Body of pancreas (tissue), 4 donors: Measurements from ENCODE around the gene C15orf39.

Source experiments
- CTCF ChIP-seq, 7 experiments: fragments of 450-650 bp in 4 of 7; fragments of 200-600 bp in 3 of 7; sonication (generic) in 3 of 7; IDR thresholded peaks; one replicate each; pipeline ENCODE4 v1.5.1; 2016 to 2019; ENCODE audit warnings: antibody characterized with exemption in 7 of 7
- POLR2A ChIP-seq, 3 donors: fragments of 450-650 bp; IDR thresholded peaks; one replicate each; pipeline ENCODE4 v1.6.1; 2016; ENCODE audit warnings: antibody characterized with exemption in 3 of 3, mild to moderate bottlenecking in 2 of 3

GRCh38 chr15:75194397-75194796, 7.3 kb upstream of the C15orf39 start:
- TF ChIP-seq POLR2A (IDR thresholded peaks at IDR 0.05) (no peak), CTCF (IDR thresholded peaks at IDR 0.05) (no peak)
